ENCODE results near the gene CNTN3.

CNTN3 gene

GRCh38 chr3:74611206-74611605 lies 3.3 kb downstream of the CNTN3 start:
- DNase-seq (ENCODE audit: low read depth in 2 of 2), result no peak

GRCh38 chr3:74607803-74608202 lies 6.7 kb downstream of the CNTN3 start:
- no peak for DNase-seq (ENCODE audit: low read depth in 2 of 2)

- DNase-seq (ENCODE audit: low read depth in 2 of 2), result no peak
These were observed 7.5 kb downstream of the CNTN3 start for GRCh38 chr3:74606996-74607395.

GRCh38 chr3:74605437-74605836 lies 9.0 kb downstream of the CNTN3 start:
- DNase-seq (ENCODE audit: low read depth in 2 of 2), result no peak

GRCh38 chr3:74603292-74603691 lies 11.2 kb downstream of the CNTN3 start:
- DNase-seq (ENCODE audit: low read depth in 2 of 2), result no peak

- no peak for DNase-seq (ENCODE audit: low read depth in 2 of 2)
These were observed 12.0 kb downstream of the CNTN3 start for GRCh38 chr3:74602471-74602870.

GRCh38 chr3:74601793-74602192 lies 12.7 kb downstream of the CNTN3 start:
- no peak for DNase-seq (ENCODE audit: low read depth in 2 of 2)

- DNase-seq (ENCODE audit: low read depth in 2 of 2), result no peak
These were observed 14.9 kb downstream of the CNTN3 start for GRCh38 chr3:74599564-74599963.

- no peak for DNase-seq (ENCODE audit: low read depth in 2 of 2)
These were observed 21.3 kb downstream of the CNTN3 start for GRCh38 chr3:74593152-74593551.

GRCh38 chr3:74592359-74592758 lies 22.1 kb downstream of the CNTN3 start:
- no peak for DNase-seq (ENCODE audit: low read depth in 2 of 2)

- DNase-seq (ENCODE audit: low read depth in 2 of 2), result no peak
These were observed 22.5 kb downstream of the CNTN3 start for GRCh38 chr3:74591946-74592345.

GRCh38 chr3:74591342-74591741 lies 23.1 kb downstream of the CNTN3 start:
- no peak for DNase-seq (ENCODE audit: low read depth in 2 of 2)

- no peak for DNase-seq (ENCODE audit: low read depth in 2 of 2)
These were observed 23.7 kb downstream of the CNTN3 start for GRCh38 chr3:74590620-74591262.

GRCh38 chr3:74584782-74585181 lies 29.7 kb downstream of the CNTN3 start:
- DNase-seq (ENCODE audit: low read depth in 2 of 2), result no peak

GRCh38 chr3:74582982-74583381 lies 31.5 kb downstream of the CNTN3 start:
- DNase-seq (ENCODE audit: low read depth in 2 of 2), result no peak

GRCh38 chr3:74575857-74576256 lies 38.6 kb downstream of the CNTN3 start:
- no peak for DNase-seq (ENCODE audit: low read depth in 2 of 2)

- no peak for DNase-seq (ENCODE audit: low read depth in 2 of 2)
These were observed 43.3 kb downstream of the CNTN3 start for GRCh38 chr3:74571118-74571517.

All from stimulated activated CD4-positive, alpha-beta T cell treated with anti-CD3 and anti-CD28 coated beads, Interleukin-1b, Interleukin-23, amount 100 ng/mL, for 4 hours (primary cell).